Measurements from ENCODE around the gene ATP2C1. TPM values are rescaled to one million over a fixed set of nuclear protein-coding genes. Genes with fewer than 3 reads are reported as not detected.

Gene ATP2C1
- total RNA-seq, 1 donor from 2014 or later: 59.3 TPM

- Mint-ChIP-seq H3K9me3 (no peaks in the 10 kb centered on the region), H3K4me1 (no peaks in the 10 kb centered on the region), H3K27me3 (no peaks in the 10 kb centered on the region), H3K36me3 (ENCODE audit: low read depth) (peaks cover 73% of the 10 kb centered on the region), H3K27ac (no peak overlapping the region), H3K4me3 (no peak overlapping the region)
- POLR2A ChIA-PET: no interaction called here
- no peak for ATAC-seq (ENCODE audit: low read depth)
- intact Hi-C loops (cut with micrococcal nuclease): no loop called here
- no peak for DNase-seq
- no peak for TF ChIP-seq CTCF (IDR thresholded peaks at IDR 0.05)
- CTCF ChIA-PET: no interaction called here
These were observed 55.0 kb downstream of the ATP2C1 start for GRCh38 chr3:130948929-130949328.

GRCh38 chr3:130950124-130950523 is 56.2 kb downstream of the ATP2C1 start:
- ATAC-seq (ENCODE audit: low read depth) (no peak), DNase-seq (no peak)
- Mint-ChIP-seq H3K4me3 (no peak overlapping the region), H3K36me3 (ENCODE audit: low read depth) (peaks cover 72% of the 10 kb centered on the region), H3K4me1 (no peaks in the 10 kb centered on the region), H3K9me3 (no peaks in the 10 kb centered on the region), H3K27ac (no peak overlapping the region), H3K27me3 (no peaks in the 10 kb centered on the region)
- TF ChIP-seq CTCF (IDR thresholded peaks at IDR 0.05): no peak
- intact Hi-C loops (cut with micrococcal nuclease): no loop called here
- ChIA-PET CTCF (no interaction called here), POLR2A (no interaction called here)

GRCh38 chr3:130950641-130951040 is 56.8 kb downstream of the ATP2C1 start:
- H3K27ac Mint-ChIP-seq: no peak overlapping the region
- DNase-seq: no peak
- no peaks in the 10 kb centered on the region for H3K9me3 Mint-ChIP-seq
- no peak overlapping the region for H3K4me3 Mint-ChIP-seq
- no peak for TF ChIP-seq CTCF (IDR thresholded peaks at IDR 0.05)
- intact Hi-C loops (cut with micrococcal nuclease): no loop called here
- ChIA-PET POLR2A (no interaction called here), CTCF (no interaction called here)
- ATAC-seq (ENCODE audit: low read depth): no peak
- H3K27me3 Mint-ChIP-seq: no peaks in the 10 kb centered on the region
- peaks cover 74% of the 10 kb centered on the region for H3K36me3 Mint-ChIP-seq (ENCODE audit: low read depth)
- no peaks in the 10 kb centered on the region for H3K4me1 Mint-ChIP-seq

GRCh38 chr3:130955481-130955880 is 61.6 kb downstream of the ATP2C1 start:
- TF ChIP-seq CTCF (IDR thresholded peaks at IDR 0.05): no peak
- Mint-ChIP-seq H3K4me3 (no peak overlapping the region), H3K27me3 (no peaks in the 10 kb centered on the region), H3K27ac (no peak overlapping the region), H3K9me3 (no peaks in the 10 kb centered on the region), H3K4me1 (no peaks in the 10 kb centered on the region), H3K36me3 (ENCODE audit: low read depth) (peaks cover 66% of the 10 kb centered on the region)
- ChIA-PET CTCF (no interaction called here), POLR2A (no interaction called here)
- intact Hi-C loops (cut with micrococcal nuclease): no loop called here
- DNase-seq (no peak), ATAC-seq (ENCODE audit: low read depth) (no peak)

GRCh38 chr3:130956281-130956680 is 62.4 kb downstream of the ATP2C1 start:
- Mint-ChIP-seq H3K4me3 (no peak overlapping the region), H3K36me3 (ENCODE audit: low read depth) (peaks cover 72% of the 10 kb centered on the region), H3K27me3 (no peaks in the 10 kb centered on the region), H3K9me3 (no peaks in the 10 kb centered on the region), H3K27ac (no peak overlapping the region), H3K4me1 (no peaks in the 10 kb centered on the region)
- no peak for TF ChIP-seq CTCF (IDR thresholded peaks at IDR 0.05)
- no peak for DNase-seq
- intact Hi-C loops (cut with micrococcal nuclease): no loop called here
- no peak for ATAC-seq (ENCODE audit: low read depth)
- CTCF ChIA-PET: no interaction called here
- POLR2A ChIA-PET: no interaction called here

Data from activated B cell treated with CpG ODN at 0.5 μM for 24 hours (primary cell).